ENCODE data around the gene RBMS1.

DNA sequence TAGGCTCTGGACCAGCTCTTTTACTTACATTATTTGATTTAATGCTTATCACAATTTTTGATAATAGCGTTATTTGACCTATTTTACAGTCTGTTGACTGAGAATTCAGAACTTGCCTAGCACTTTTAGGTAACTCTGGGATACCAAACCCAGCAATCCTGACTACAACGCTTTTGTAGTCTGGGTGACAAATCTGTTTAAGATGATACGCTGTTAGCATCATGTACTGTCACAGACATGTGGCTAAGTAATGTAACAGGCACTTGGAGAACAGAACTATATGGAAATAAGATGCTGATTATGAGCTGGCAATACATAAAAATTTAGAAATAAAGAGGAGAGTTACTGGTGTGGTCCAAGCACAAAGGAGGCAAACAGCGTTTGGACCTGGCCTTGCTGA, 130.6 kb downstream of the RBMS1 start:
- TF ChIP-seq, protein P1, sequence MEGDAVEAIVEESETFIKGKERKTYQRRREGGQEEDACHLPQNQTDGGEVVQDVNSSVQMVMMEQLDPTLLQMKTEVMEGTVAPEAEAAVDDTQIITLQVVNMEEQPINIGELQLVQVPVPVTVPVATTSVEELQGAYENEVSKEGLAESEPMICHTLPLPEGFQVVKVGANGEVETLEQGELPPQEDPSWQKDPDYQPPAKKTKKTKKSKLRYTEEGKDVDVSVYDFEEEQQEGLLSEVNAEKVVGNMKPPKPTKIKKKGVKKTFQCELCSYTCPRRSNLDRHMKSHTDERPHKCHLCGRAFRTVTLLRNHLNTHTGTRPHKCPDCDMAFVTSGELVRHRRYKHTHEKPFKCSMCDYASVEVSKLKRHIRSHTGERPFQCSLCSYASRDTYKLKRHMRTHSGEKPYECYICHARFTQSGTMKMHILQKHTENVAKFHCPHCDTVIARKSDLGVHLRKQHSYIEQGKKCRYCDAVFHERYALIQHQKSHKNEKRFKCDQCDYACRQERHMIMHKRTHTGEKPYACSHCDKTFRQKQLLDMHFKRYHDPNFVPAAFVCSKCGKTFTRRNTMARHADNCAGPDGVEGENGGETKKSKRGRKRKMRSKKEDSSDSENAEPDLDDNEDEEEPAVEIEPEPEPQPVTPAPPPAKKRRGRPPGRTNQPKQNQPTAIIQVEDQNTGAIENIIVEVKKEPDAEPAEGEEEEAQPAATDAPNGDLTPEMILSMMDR (IDR thresholded peaks at IDR 0.05; ENCODE audit: low read depth, low read length, poor library complexity, severe bottlenecking) = no peak
- no peak for TF ChIP-seq EZH2phosphoT487 (IDR thresholded peaks at IDR 0.05; ENCODE audit: borderline replicate concordance, low read length)

Measured in DOHH2 (cell line).